VCaP (cell line): ENCODE measurements around the gene CHL1.

Experiments used
- H3K27ac ChIP-seq: fragments of 450-650 bp; 2 replicates; pipeline ENCODE4 v1.5.1; 2017
- TF ChIP-seq, protein P1 (sequence below): fragments of 450-650 bp; conservative IDR thresholded peaks from 2 replicates; pipeline ENCODE4 v1.5.1; 2017; ENCODE audit warnings: mild to moderate bottlenecking, moderate library complexity

Gene CHL1

GRCh38 chr3:317012-317411 is 120.4 kb downstream of the CHL1 start:
- TF ChIP-seq, protein P1, sequence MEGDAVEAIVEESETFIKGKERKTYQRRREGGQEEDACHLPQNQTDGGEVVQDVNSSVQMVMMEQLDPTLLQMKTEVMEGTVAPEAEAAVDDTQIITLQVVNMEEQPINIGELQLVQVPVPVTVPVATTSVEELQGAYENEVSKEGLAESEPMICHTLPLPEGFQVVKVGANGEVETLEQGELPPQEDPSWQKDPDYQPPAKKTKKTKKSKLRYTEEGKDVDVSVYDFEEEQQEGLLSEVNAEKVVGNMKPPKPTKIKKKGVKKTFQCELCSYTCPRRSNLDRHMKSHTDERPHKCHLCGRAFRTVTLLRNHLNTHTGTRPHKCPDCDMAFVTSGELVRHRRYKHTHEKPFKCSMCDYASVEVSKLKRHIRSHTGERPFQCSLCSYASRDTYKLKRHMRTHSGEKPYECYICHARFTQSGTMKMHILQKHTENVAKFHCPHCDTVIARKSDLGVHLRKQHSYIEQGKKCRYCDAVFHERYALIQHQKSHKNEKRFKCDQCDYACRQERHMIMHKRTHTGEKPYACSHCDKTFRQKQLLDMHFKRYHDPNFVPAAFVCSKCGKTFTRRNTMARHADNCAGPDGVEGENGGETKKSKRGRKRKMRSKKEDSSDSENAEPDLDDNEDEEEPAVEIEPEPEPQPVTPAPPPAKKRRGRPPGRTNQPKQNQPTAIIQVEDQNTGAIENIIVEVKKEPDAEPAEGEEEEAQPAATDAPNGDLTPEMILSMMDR, result no peak
- H3K27ac ChIP-seq, result no peak overlapping the region

- TF ChIP-seq, protein P1, result no peak
- no peak overlapping the region for H3K27ac ChIP-seq
Observed at GRCh38 chr3:318903-319302, 122.3 kb downstream of the CHL1 start.

DNA sequence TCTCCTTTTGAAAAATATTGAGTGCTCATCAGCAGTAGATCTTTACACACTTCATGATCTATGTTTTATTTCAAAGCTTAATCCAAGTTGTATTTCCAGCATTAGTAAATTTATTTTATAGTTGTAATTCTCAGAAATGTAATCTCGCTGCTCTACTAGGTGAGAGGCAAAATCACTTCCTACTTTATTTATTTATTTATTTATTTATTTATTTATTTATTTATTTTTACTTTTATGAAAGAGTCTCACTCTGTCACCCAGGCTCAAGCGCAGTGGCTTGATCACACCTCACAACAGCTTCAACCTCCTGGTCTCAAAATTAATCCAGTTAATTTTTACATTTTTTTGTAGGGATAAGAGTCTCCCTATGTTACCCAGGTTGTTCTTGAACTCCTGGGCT is 127.9 kb downstream of the CHL1 start:
- TF ChIP-seq, protein P1, result no peak
- no peak overlapping the region for H3K27ac ChIP-seq

DNA sequence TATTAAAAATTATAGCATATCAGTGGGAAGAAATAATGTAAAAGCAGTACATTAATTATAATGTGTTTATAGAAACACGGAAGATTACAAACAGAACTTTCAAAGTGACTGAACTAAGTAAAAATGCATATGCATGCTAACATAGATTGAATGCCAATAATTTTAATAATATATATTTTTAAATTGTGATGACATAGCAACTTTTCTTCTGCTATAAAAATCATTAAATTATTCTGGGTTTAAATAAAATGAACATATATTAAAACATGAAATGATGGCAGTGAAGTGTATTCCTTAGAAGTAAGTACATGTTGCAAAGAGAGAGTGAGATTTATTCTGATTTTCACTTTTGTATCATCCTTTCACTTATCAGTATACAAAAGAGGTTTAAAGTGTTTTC is 128.9 kb downstream of the CHL1 start:
- H3K27ac ChIP-seq, result no peak overlapping the region
- TF ChIP-seq, protein P1, result no peak

DNA sequence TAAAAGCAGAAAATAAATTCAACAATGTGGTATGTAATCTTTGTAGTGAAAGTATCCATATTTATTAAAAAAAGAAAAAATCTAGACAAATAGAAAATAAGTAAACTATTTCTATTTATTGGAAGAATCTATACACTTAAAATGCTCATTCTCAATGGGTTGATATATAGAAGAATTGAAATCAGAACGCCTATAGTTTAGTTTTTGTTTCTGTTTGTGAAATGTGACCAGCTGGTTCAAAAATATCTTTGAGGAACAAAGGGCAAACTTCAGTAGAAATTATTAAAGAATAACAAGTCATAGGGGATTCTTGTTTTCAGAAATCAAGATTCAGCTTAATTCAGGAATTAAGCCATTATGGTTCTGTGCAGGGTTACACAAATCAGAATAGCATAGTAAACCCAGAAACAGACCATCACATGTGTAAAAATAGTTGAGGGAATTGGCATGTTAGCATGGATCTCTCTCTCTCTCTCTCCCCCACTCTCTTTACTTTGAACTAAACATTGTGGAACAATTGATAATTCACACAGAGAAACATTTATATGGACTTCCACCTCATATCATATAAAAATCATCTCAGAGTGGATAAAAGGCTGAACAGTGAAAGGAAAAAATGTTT is 134.0 kb downstream of the CHL1 start:
- no peak overlapping the region for H3K27ac ChIP-seq

DNA sequence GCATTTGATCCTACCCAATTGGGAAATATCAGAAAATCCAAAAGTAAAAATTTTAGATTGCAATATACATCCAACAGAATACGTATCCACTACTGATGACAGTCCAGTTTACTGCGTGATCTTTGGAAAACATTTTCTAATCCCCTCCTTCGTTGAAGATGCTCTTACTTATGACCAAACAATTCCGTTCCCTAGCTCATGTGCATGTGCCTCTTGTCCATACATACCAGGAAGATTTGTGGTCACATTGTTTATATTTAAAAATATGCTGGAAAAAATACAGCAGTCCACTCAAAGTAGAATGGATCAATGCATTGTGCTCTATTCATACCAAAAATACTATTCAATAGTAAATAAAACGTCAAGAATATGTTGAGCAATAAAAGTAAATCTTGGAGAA is 135.3 kb downstream of the CHL1 start:
- H3K27ac ChIP-seq, result no peak overlapping the region
- TF ChIP-seq, protein P1, result no peak

More for the DNA sequence above, 134.0 kb downstream of the CHL1 start:
- TF ChIP-seq, protein P1, result no peak

GRCh38 chr3:332701-333100 is 136.1 kb downstream of the CHL1 start:
- no peak overlapping the region for H3K27ac ChIP-seq
- TF ChIP-seq, protein P1, result no peak
